ENCODE data around the gene IL2RA. TPM values are rescaled to one million over a fixed set of nuclear protein-coding genes. Genes with fewer than 3 reads are reported as not detected.
"Not testable (repeated sequence)": the region's sequence is repeated elsewhere in the genome, so short reads cannot be mapped to it uniquely, and the experiment has no call there.

IL2RA gene
- total and polyA plus RNA-seq, 12 donors: 0.14 to 57.9 (median 3.1) TPM; not detected in 1

DNA sequence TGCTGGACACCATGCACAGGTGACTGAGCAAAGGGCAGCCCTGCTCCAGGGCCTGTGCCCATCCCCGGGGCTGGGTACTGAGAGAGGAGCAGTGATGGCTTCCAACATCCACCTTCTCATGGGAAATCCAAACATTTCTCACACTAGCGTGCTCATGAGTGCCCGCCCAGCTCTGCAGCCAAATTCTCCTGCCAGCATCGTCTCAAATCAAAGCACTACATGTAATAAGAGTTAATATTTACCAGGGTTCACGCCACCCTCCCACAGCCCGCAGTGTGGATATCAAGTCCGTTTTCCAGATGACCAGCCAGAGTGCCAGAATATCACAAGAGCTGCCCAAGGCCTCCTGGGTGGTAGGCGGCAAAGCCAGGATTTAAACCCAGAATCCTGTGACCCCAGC, 96.9 kb downstream of the IL2RA start:
- TF ChIP-seq, protein P1, sequence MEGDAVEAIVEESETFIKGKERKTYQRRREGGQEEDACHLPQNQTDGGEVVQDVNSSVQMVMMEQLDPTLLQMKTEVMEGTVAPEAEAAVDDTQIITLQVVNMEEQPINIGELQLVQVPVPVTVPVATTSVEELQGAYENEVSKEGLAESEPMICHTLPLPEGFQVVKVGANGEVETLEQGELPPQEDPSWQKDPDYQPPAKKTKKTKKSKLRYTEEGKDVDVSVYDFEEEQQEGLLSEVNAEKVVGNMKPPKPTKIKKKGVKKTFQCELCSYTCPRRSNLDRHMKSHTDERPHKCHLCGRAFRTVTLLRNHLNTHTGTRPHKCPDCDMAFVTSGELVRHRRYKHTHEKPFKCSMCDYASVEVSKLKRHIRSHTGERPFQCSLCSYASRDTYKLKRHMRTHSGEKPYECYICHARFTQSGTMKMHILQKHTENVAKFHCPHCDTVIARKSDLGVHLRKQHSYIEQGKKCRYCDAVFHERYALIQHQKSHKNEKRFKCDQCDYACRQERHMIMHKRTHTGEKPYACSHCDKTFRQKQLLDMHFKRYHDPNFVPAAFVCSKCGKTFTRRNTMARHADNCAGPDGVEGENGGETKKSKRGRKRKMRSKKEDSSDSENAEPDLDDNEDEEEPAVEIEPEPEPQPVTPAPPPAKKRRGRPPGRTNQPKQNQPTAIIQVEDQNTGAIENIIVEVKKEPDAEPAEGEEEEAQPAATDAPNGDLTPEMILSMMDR (IDR thresholded peaks at IDR 0.05): no peak
- TF ChIP-seq POLR2A (IDR thresholded peaks at IDR 0.05): no peak
- Histone ChIP-seq H3K27me3 (no peaks in the 10 kb centered on the region), H3K4me3 (no peak overlapping the region), H3K9me3 (replicated peaks in 1 of 3) (no peaks in the 10 kb centered on the region), H3K4me1 (replicated peaks in 1 of 2) (no peaks in the 10 kb centered on the region), H3K36me3 (replicated peaks in 1 of 2) (no peaks in the 10 kb centered on the region), H3K27ac (no peak overlapping the region)
- WGBS, 4 donors: 89 to 91% (median 89%) methylated on average over 8 of the region's 8 CpGs
- intact Hi-C loops (cut with DNase I): no loop called here
- DNase-seq: no peak

DNA sequence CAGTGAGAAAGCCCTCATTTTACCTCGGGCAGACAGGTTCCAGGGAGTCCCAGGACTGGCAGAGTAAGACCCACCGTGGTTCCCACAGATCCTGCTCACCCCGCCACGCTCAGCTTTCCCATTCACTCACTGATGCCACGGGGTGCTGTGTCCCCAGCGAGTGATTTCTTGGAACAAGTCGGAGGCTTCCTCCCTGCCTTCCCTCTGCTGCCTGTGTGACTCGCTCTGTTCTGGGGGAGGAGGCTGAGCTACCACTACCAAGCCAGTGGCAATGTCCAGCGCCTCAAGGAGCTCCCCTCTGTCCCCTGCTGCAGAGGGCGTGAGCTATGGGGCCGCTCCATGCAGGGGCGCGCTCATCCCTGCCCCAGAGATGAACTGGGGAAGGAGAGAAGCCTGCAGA, 97.4 kb downstream of the IL2RA start:
- Histone ChIP-seq H3K4me1 (replicated peaks in 1 of 2) (no peaks in the 10 kb centered on the region), H3K27ac (no peak overlapping the region), H3K9me3 (replicated peaks in 1 of 3) (no peaks in the 10 kb centered on the region), H3K4me3 (no peak overlapping the region), H3K27me3 (no peaks in the 10 kb centered on the region), H3K36me3 (replicated peaks in 1 of 2) (peaks cover 0 to 5% of the 10 kb centered on the region in 2 donors)
- no peak for TF ChIP-seq POLR2A (IDR thresholded peaks at IDR 0.05)
- TF ChIP-seq, protein P1 (IDR thresholded peaks at IDR 0.05): no peak
- intact Hi-C loops (cut with DNase I): no loop called here
- WGBS, 4 donors: 89 to 96% (median 93%) methylated on average over 13 of the region's 13 CpGs
- DNase-seq: peak in 1 of 7 donors; percentile 38

DNA sequence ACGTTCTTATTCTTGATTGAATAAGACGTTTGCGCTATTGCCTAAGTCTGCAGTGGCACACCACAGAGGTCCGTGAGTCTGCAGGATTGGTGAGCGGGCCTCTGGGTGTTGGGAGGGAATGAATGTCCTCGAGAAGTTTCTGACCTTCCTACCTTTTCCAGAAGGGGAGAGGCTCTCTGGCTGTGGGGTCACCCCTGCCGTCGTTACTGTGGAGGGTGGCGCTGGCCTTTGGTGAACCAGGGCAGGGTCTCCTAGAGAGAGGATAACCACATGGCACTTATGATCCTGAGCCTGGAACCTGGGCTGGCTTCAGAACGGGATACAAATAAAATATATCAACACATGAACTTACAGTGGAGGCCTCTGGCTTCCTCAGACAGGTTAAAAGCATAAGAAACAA, 98.6 kb downstream of the IL2RA start:
- TF ChIP-seq, protein P1 (IDR thresholded peaks at IDR 0.05): no peak
- TF ChIP-seq POLR2A (IDR thresholded peaks at IDR 0.05): no peak
- Histone ChIP-seq H3K27me3 (no peaks in the 10 kb centered on the region), H3K27ac (no peak overlapping the region), H3K4me3 (no peak overlapping the region), H3K4me1 (replicated peaks in 1 of 2) (no peaks in the 10 kb centered on the region), H3K36me3 (replicated peaks in 1 of 2) (peaks cover 0 to 9% of the 10 kb centered on the region in 2 donors), H3K9me3 (replicated peaks in 1 of 3) (no peaks in the 10 kb centered on the region)
- intact Hi-C loops (cut with DNase I): no loop called here
- 80 to 88% (median 84%) methylated on average over 7 to 10 of the region's 10 CpGs for WGBS, 4 donors
- peak in 1 of 7 donors; percentile 15 for DNase-seq

DNA sequence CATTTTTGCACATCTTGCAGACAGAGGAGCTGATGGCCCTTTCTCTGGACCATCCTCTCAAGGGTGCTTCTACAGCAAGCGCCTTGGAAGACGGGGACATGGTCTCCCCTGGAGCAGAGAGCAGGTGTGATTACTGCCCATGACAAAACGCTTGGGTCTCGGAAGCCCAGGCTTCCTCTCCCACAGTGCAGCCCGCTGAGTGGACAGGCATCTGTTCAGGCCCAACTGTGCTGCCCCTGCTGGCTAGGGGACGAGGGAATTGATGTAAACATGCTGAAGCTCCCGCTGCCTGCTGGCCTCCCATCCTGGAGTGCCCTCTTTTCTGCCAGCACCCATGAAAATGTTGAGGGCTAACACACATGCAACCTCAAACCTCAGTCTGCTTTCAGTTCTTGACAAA, 99.1 kb downstream of the IL2RA start:
- no peak overlapping the region for H3K27ac ChIP-seq
- no peaks in the 10 kb centered on the region for H3K27me3 ChIP-seq
- peaks cover 0 to 9% of the 10 kb centered on the region in 2 donors for H3K36me3 ChIP-seq (replicated peaks in 1 of 2)
- H3K4me1 ChIP-seq (replicated peaks in 1 of 2): no peaks in the 10 kb centered on the region
- no peak for TF ChIP-seq POLR2A (IDR thresholded peaks at IDR 0.05)
- TF ChIP-seq, protein P1 (IDR thresholded peaks at IDR 0.05): no peak
- intact Hi-C loops (cut with DNase I): no loop called here
- 89 to 94% (median 92%) methylated on average over 6 to 7 of the region's 7 CpGs for WGBS, 4 donors
- H3K4me3 ChIP-seq: no peak overlapping the region
- no peaks in the 10 kb centered on the region for H3K9me3 ChIP-seq (replicated peaks in 1 of 3)
- peak in 1 of 7 donors; percentile 41 for DNase-seq

DNA sequence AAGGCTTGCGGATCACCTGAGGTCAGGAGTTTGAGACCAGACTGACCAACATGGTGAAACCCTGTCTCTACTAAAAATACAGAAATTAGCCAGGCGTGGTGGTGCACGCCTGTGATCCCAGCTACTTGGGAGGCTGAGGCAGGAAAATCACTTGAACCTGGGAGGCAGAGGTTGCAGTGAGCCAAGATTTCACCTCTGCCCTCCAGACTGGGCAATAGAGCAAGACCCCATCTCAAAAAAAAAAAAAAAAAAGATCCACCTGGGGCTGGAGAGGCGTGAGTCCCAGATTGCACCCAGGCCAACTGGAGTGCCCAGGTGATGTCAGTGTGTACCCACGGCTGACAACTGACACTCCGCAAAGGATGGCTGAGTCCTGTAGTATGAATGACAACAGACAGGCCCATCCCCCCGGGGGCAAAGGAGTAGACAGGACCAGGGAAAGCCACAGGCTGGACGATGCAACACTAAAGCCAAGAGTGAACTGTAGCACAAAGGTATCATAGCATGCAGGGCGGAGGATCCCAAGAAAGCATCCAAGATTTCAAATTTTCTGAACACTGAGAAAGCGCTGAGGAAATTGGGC, 99.7 kb downstream of the IL2RA start:
- H3K27ac ChIP-seq; H3K9me3 ChIP-seq (replicated peaks in 1 of 3); H3K4me3 ChIP-seq; intact Hi-C loops (cut with DNase I); H3K27me3 ChIP-seq; H3K4me1 ChIP-seq (replicated peaks in 1 of 2); H3K36me3 ChIP-seq (replicated peaks in 1 of 2): not testable (repeated sequence)
- WGBS, 4 donors: 91 to 94% (median 93%) methylated on average over 10 of the region's 10 CpGs
- DNase-seq: peak in 1 of 7 donors; percentile 34
